Measurements from ENCODE around the gene SLC25A23.
A peak's percentile ranks its signal among the peaks of the same experiment; 100 is the strongest.
"Not testable (repeated sequence)": the region's sequence is repeated elsewhere in the genome, so short reads cannot be mapped to it uniquely, and the experiment has no call there.

The SLC25A23 gene

GRCh38 chr19:6423499-6424194 lies 35.9 kb downstream of the SLC25A23 start:
- FAIRE-seq = peak; percentile 65

GRCh38 chr19:6421075-6422014 lies 38.2 kb downstream of the SLC25A23 start:
- no peak for FAIRE-seq

GRCh38 chr19:6418562-6418932 lies 41.0 kb downstream of the SLC25A23 start:
- no peak for FAIRE-seq

- FAIRE-seq = no peak
Observed at GRCh38 chr19:6417713-6418561, 41.7 kb downstream of the SLC25A23 start.

GRCh38 chr19:6416658-6417405 lies 42.8 kb downstream of the SLC25A23 start:
- no peak for FAIRE-seq

- FAIRE-seq = no peak
Observed at GRCh38 chr19:6415591-6416190, 43.9 kb downstream of the SLC25A23 start.

GRCh38 chr19:6414793-6415590 lies 44.6 kb downstream of the SLC25A23 start:
- no peak for FAIRE-seq

- FAIRE-seq = peak; percentile 8
Observed at GRCh38 chr19:6413721-6414643, 45.6 kb downstream of the SLC25A23 start.

- no peak for FAIRE-seq
Observed at GRCh38 chr19:6413291-6413690, 46.3 kb downstream of the SLC25A23 start.

GRCh38 chr19:6412447-6413091 lies 47.0 kb downstream of the SLC25A23 start:
- no peak for FAIRE-seq

- FAIRE-seq = no peak
Observed at GRCh38 chr19:6412061-6412446, 47.5 kb downstream of the SLC25A23 start.

- no peak for FAIRE-seq
Observed at GRCh38 chr19:6409346-6409745, 50.2 kb downstream of the SLC25A23 start.

- FAIRE-seq = peak; percentile 83
Observed at GRCh38 chr19:6406401-6406800, 53.2 kb downstream of the SLC25A23 start.

GRCh38 chr19:6402837-6403608 lies 56.6 kb downstream of the SLC25A23 start:
- FAIRE-seq = no peak

GRCh38 chr19:6402058-6402457 lies 57.5 kb downstream of the SLC25A23 start:
- FAIRE-seq = no peak

GRCh38 chr19:6400062-6400944 lies 59.3 kb downstream of the SLC25A23 start:
- FAIRE-seq = not testable (repeated sequence)

GRCh38 chr19:6396305-6396704 lies 63.3 kb downstream of the SLC25A23 start:
- no peak for FAIRE-seq

GRCh38 chr19:6394831-6395230 lies 64.8 kb downstream of the SLC25A23 start:
- no peak for FAIRE-seq
